Stimulated activated CD4-positive, alpha-beta T cell treated with anti-CD3 and anti-CD28 coated beads, Interleukin-12 subunit alpha, Interleukin-12 subunit beta, amount 100 ng/mL, for 4 hours (primary cell): Measurements from ENCODE around the gene RALGAPA1.

Experiments
- DNase-seq: peaks from one replicate; pipeline ENCODE4 v3.0.0-alpha.2; 2020

The RALGAPA1 gene

GRCh38 chr14:35534208-35534872, 274.8 kb downstream of the RALGAPA1 start:
- peak; percentile 12 for DNase-seq

DNA sequence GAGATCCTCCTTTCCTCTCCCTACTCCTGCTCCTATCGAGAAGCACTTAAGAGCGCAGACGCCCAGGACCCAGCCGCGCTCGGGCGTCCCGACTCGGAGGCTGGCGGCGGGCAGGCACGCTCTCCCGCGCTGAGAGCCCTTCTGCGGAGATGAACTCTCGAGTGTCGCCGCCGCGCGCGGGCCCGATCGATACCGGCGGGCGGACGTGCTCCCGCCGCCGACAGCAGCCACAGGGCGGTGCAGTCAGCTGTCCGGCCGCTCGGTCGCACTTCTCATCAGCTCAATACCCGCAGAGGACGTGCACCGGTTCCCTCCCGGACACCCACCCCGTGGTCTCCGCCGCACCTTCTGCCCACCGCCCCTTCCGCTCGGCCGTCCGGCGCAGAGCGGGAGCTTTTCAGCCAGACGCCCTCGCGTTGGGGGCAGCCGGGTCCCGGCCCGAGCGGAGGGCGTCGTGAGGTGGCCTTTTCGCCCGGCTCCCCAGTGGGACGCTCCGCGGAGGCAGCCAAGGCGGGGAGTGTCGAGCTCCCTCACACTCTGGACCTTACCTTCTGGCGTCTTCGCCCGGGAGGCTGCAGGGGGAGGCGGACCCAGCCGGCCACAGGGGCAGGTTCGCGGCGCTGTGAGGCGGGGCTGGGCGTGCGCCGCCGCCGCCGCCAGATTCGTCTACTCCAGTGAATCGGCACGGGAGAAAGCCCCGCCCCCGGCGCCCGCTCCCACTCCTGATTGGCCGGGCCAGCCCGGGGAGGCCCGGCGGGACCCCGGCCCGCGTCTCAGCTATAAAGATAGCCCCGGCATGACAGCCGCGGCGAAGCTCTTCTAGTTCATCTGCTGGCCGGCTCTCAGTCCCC, 275.5 kb downstream of the RALGAPA1 start, which contains the start of gene INSM2:
INSM2 (plus strand) TSS at position 808 of the 851 bp plus-strand sequence. CDS start 89 bp downstream, outside the sequence.
- peak; percentile 76 for DNase-seq

GRCh38 chr14:35532783-35533356, 276.2 kb downstream of the RALGAPA1 start:
- no peak for DNase-seq

- DNase-seq = no peak
Observed at GRCh38 chr14:35531960-35532747, 276.9 kb downstream of the RALGAPA1 start.

DNA sequence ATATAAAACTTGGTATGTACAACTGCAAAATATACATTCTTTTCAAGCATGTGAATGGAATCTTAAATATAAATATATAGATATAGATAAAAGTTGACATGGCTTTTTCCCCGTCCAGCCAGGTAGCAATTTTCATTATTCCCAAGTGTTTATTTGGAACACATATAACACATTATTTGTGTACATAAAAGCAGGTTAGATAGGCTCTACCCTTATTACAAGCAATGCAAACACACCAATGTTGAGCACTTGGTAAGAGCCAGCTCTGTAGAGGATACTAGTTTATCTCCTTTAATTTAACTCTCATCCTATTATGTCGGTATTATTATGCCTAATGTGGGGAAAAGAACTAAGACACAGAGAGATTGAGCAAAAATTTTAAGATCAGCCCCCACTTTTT, 282.1 kb downstream of the RALGAPA1 start:
- no peak for DNase-seq

DNA sequence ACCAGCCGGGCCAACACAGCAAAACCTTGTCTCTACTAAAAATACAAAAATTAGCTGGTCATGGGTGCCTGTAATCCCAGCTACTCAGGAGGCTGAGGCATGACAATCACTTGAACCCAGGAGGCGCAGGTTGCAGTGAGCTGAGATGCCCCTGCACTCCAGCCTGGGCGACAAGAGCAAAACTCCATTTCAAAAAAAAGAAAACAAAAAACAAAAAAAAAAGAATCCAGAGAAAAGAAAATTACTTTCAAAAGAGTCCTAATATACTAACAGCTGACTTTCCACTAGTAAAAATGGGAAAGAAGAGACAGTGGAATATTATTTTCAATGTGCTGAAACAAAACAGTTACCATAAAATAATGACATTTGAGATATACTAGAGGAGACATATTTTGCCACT, 283.4 kb downstream of the RALGAPA1 start:
- DNase-seq = no peak

DNA sequence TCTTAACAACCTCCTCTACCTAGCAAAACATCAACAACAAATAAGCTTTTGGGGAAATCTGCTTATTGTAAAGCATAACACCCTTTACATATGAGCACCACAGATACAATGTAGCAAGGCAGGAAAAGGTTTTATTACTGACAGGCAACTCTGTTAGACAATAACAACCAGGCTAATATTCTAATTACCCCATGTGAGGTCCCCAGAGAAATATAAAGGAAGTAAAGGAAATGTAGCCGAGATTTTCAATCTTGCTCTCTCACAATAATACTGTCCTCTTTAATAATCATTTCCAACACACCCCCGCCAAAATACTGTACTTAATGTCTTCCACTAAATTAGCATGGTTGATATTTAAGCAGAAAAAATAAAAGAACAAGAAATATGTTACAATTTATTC, 289.1 kb downstream of the RALGAPA1 start:
- DNase-seq = no peak

- no peak for DNase-seq
Observed at GRCh38 chr14:35515916-35516315, 293.2 kb downstream of the RALGAPA1 start.

GRCh38 chr14:35512765-35513164, 296.3 kb downstream of the RALGAPA1 start:
- no peak for DNase-seq

GRCh38 chr14:35509846-35510245, 299.2 kb downstream of the RALGAPA1 start:
- no peak for DNase-seq

DNA sequence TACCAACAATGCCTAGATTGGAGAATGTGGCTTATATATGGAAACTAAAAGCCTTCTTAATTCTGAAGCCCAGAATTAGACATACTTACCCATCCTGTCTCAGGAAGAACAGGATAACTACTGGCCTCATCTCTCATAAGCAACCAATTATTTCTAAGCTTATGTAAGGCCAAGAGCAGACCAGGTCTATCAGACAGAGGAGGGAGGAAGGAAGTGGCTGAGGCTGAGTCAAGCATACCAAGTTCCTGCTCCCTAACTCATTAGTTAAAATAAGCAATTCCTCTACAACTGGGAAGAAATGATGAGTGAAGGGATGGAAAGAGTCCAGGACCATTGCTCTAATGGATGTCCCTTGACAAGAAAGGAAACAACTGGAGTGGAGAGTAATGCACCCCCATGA, 302.2 kb downstream of the RALGAPA1 start:
- no peak for DNase-seq

DNA sequence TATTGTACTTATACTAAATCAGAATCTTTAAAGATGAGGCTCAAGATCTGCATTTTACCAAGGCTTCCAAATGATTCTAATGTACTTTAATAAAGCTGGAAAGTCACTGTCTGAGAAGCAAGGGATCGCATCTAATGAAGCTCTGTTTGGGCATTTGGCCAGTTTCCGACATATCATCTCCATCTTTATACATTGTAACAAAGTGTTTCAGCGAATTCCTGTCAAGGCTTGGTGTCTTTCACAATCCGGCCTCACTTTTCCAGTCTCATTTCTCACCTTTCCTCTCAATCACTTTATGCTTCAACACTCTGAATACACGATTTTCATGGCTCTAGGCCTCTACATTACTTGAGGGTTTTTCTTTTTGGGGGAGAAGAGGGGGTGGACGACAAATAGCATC, 302.6 kb downstream of the RALGAPA1 start:
- DNase-seq = no peak

DNA sequence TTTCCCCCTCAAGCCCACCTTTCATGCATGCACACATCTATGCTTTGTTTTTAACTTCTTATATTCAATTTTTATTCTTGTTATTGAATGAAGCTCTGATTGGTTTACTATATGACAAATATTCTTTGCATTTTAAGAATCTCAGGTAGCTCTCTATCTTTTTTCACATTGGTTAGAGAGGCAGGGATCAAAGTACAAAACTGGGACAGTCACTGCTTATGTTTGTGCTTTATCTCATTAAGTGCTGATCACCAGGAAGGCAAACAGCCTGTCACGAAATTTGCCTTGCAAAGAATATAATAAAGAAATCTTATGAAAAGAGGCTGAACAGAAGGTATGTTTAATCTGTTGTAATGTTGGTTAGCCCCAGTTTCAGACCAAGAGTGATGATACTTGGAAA, 304.8 kb downstream of the RALGAPA1 start:
- no peak for DNase-seq

- no peak for DNase-seq
Observed at GRCh38 chr14:35503646-35504045, 305.4 kb downstream of the RALGAPA1 start.

GRCh38 chr14:35499180-35499579, 309.9 kb downstream of the RALGAPA1 start:
- DNase-seq = no peak

GRCh38 chr14:35495278-35495677, 313.8 kb downstream of the RALGAPA1 start:
- no peak for DNase-seq

DNA sequence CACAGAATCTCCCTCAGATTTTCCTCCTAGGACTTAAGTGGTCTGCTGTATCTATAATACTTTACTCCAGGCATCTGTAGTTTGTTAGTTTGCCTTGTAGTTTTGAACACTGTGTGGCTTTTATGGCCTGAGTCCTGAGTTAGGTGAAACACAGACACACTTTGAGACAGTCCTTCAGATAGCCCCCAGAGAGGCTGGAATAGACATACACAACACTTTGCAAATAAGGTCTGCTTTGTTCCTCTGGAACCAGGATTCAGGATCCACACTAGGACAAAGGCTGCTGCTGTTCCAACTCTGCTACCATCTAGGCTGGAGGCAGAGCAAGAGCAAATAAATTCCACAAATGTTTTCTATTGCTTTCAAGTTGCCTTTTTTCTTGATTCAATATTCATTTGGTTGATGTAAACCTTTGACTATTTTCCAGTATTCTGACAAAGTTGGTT, 316.5 kb downstream of the RALGAPA1 start:
- no peak for DNase-seq
